IPS DF 4.7 (cell line): Measurements from ENCODE around the gene HSD17B7.
"Not testable (repeated sequence)": the region's sequence is repeated elsewhere in the genome, so short reads cannot be mapped to it uniquely, and the experiment has no call there.

Source experiments
- DNase-seq: peaks from one replicate; pipeline ENCODE4 v3.0.0-alpha.2; 2013; ENCODE audit warnings: low spot score; ENCODE audit errors: extremely low read depth

HSD17B7 gene

DNA sequence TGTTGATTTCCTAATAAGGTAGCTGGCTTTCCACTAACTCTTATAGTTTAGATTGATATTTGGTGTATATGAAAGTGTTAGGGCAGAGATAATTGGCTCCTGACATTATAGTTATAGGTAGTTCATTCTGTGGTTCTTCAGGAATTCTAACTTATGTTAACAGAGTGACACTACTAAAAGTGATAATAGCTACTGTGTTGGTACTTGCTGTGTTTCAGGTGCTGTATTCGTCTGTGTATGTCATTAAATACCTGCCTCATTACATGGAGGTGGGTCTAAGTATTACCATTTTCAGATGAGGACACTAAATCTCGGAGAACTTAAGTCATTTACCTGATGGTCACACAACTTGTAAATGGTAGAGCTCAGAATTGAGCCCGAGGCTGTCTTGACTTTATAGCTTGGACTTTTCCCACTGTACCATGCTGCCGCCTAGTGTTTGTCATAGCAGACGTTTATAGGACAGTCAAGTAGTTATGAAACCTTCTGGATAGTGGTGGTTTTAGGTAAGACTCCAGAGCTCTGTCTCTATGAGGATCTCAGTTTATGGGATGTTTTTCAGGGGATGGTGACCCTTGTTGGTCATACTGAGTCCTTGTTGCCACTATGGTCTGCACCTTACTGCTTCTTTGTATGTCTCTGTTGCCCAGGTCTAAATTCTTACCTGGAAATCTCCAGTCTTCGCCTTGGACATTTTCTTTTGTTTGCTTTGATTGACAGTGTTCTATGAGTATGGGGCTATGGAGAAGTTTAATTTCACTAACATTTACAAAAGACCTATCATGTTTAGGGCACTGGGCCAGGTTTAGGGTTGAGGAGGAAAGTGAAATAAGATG is 9.7 kb downstream of the HSD17B7 start:
- not testable (repeated sequence) for DNase-seq

DNA sequence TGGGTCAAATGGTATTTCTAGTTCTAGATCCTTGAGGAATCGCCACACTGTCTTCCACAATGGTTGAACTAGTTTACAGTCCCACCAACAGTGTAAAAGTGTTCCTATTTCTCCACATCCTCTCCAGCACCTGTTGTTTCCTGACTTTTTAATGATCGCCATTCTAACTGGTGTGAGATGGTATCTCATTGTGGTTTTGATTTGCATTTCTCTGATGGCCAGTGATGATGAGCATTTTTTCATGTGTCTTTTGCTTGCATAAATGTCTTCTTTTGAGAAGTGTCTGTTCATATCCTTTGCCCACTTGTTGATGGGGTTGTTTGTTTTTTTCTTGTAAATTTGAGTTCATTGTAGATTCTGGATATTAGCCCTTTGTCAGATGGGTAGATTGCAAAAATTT is 17.0 kb downstream of the HSD17B7 start:
- not testable (repeated sequence) for DNase-seq

DNA sequence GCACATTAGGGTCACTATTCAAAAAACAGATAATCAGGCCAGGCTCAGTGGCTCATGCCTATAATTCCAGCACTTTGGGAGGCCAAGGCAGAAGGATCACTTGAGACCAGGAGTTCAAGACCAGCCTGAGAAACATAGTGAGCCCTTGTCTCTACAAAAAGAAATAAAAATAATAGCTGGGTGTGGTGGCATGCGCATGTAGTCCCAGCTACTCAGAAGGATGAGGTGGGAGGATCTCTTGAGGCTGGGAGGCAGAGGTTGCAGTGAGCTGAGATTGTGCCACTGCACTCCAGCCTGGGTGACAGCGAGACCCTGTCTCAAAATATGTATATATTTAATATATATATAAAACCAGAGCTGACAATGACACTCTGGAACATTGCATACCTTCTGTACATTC is 21.9 kb downstream of the HSD17B7 start:
- DNase-seq, result not testable (repeated sequence)

DNA sequence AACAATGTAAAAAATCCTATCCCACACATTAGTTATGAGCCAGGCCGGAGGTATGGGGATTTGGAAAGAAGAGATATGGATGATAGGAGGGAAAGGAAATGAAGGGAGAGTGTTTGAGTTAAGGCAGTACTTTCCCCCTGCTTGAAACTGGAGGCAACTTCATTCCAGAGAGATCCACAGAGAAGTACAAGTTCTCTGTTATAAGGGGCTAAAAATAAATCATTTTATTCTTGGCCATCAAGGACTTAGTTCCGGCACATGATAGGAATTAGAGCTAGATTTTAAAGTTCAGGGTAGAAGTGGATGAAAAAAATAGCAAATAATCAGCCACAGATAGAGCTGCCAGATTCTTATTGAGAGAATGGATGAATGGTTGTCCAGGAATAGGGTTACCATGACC is 27.6 kb downstream of the HSD17B7 start:
- not testable (repeated sequence) for DNase-seq

DNA sequence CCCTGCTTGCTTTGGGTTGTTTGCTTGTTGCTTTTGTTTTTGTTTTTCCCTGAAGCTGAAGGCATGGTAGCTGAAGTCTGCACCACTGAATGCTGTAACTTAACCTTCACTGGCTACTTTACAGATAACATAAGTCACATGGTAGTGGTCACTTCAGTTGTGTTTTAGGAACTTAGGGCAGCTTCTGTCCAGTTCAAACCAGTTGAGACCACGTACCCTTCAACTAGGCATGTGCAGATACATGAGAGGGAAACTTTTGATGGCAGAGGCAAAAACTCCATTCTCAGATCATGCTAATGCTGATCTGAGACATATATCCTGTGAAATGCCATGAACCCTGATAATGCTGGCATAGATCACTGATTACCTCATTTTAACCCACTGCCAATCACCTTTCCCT is 28.2 kb downstream of the HSD17B7 start:
- not testable (repeated sequence) for DNase-seq

DNA sequence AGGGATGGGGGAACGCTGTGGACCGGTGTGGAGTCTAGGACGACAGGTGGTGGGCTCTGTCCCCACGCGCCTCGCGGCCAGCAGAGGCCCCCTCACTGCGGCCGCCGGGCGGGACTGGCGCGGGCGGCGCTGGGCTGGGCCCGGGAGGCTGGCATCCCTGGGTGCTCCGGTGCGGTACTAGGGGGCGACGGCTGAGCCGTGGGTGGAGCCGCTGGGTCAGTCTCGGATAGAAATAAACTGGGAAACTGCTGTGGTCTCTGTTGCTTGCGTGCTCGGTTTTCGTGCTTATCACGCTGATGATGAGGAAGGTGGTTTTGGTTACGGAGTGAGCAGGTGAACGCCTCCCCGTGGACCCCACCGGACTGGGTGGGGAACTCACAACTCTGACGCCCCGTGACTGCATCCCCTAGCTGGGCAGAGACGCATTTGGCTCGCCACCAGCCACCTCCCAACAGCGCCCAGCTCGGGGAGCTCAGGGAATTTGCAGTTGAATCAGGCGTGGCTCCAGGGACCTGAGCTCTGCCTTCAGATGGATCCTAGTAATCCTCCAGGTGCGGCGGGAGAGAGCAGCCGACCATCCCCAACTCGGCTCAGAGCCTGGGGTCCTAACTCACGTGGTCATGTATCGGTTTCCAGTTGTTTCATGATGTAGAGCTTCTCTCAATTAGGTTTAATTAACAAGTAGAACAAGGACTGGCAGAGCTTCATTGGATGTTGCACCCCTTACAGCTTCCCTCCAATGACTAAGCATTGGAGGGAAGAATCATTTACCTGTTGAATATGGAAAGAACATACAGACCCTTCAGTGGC is 32.1 kb downstream of the HSD17B7 start:
- DNase-seq, result peak; percentile 44

DNA sequence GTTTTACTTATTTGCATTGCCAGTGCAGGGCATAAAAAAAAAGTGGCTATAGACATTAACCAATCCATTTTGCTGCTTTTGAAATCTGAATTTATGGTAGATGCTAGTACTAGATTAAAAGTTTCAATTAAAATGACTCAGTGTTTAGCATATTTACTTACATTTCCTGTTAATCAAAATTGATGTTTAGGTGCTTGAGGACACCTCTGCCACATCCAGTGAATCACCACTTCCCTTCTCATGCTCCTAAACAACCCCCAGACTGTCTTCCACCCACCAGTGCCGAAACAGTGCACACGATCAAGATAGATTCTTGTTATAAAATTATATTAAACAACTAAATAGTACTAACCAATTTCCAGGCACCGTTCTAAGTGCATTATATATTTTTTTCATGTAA is 32.7 kb downstream of the HSD17B7 start:
- DNase-seq, result no peak

DNA sequence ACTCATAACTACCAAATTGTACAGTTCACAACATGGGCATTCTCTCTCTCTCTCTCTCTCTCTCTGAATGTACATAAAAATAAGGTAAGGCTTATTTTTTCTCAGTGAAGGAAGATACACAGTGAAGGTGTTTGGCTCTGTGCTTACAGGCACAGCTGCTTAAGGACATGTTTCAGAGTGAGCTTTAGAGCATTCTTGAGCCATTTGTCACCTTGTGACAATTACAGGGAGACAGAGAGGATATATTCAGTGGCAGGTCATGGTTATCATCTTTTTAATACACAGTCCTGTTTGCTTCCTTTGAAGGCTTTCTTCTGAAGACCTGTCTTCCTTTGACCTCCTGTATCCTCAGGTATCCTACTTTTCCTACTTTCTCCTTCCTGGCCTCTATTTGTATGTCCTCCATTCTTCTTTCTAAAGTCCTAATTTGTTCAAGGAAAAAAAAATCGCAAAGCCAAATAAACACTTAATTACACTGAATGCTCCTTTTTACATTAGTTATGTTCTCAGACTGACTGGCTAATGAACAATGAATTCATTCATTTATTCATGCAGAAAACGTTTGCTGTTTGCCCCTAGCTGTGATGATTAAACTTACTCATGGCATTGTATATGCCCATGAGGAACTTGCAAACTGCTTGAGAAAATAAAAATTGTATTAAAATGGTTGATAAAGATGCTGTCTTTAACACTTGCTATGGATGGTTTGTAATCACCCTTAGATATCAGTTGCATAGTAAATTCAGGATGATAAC is 33.4 kb downstream of the HSD17B7 start:
- no peak for DNase-seq

DNA sequence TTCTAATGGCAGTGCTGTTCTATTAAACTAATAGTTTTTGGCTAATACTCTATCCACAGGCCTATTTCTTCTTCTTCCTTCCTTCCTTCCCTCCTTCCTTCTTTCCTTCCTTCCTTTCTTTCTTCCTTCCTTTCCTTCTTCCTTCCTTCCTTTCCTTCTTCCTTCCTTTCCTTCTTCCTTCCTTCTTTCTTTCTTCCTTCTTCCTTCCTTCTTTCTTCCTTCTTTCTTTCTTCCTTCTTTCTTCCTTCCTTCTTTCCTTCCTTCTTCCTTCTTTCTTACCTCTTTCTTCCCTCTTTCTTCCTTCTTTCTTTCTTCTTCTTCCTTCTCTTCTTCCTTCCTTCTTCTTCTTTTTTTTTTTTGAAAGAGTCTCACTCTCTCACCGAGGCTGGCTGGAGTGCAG is 38.8 kb downstream of the HSD17B7 start:
- DNase-seq, result no peak

DNA sequence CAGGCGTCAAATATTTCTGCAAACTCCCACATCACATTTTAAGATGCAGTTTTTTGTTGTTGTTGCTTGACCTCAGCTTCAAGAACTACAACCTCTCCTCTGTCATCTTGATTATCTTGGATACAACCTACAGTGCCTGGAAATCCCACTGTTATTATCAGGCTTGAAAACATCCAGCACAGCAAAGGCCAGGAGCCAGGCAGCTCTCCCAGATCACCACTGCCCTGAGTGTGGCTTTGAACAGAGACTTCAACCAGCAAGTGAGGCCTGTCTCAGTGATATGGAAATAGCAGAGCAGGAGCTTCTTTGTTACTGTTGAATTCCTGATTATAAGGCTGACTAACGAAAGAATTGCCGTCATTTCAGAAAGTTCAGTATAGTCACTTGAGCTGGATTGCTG is 42.0 kb downstream of the HSD17B7 start:
- no peak for DNase-seq

DNA sequence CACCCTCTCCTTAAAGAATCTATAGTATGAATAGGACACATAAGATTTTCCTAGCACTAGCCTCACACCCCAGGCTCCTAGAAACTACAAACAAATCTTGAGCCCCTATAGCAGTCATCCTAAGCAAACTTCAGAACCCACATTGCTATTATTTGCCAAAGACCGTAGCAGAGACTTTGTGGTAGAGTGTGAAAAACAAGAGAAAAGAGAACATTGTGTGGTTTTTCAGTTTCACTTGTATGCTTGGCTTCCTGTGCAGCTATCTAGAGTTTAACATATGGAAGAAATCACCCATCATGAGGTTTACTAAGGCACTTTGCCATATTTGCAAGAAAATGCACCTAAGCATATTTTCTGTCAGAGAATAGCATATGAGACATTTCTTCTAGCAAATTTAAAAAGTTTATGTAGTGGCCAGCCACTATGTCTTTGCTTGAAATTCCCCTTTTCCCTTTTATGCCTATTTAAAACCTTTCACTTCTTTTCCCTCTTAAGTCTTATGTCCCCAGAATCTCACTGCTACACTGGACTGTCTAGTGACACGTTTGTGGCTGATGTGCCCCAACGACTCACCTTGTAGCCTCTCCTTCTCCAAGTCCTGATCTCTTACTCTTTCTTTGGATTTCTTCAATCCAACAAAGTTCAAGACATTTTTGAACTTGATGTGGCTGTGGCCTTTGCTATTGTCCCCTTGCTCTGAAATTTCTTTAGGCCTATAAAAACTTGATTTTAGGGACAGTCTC is 44.8 kb downstream of the HSD17B7 start:
- no peak for DNase-seq

DNA sequence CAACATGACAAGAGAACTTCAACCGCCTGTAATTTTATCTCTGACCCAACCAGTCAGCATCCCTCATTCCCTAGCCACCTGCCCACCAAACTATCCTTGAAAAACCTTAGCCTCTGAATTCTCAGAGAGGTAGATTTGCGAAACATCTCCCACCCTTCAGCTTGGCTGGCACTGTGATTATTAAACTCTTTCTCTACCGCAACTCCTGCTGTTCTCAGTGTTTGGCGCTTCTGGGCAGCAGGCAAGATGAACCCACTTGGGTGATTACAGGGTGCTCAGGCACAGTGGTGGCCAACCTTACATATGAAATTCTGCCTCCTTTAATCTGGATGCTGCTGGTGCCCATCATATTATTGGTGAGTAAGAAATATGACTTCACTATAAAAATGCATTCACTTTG is 48.4 kb downstream of the HSD17B7 start:
- no peak for DNase-seq

DNA sequence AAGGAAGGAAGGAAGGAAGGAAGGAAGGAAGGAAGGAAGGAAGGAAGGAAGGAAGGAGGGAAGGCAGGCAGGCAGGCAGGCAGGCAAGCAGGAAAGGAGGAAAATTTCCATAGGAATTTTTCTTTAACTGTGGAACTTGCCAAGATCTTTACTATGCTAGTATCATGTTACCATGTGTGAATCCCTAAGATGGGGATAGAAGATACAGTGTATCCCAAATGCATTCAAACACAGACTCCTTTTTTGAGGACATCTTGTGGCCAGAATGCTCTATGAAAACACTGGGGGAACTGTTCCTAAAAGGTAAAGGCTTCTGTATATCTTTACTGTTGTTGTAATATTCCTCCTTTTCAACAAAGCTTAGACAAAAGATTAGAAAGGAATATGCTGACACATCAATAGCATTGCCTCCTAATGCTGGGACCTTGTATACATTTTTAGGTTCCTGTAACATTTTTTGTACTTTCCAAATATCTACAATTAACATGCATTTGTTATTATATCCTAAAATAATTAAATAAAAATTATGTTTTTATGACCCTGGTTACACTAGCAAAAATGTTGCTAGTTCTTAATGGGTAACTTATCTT is 49.8 kb downstream of the HSD17B7 start:
- DNase-seq, result no peak

DNA sequence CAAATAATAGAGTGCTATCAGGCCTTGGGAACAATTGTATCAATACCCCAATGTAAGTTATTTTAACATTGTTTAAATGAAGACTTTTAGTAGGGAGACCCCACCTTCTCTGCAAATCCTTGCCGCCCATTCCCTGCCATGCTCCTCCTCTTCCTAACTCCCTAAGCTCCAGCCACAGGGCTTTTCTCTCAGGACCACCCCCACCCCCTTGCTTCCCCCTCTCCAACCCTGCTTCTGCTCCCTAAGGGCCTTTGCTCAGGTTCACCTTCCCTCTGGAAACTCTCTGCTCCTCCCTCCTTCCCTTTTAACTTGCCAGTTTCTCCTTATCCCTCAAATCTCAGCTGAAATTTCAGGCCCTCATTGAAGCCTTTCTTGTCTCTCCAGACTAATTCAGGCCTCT is 53.7 kb downstream of the HSD17B7 start:
- DNase-seq, result no peak

DNA sequence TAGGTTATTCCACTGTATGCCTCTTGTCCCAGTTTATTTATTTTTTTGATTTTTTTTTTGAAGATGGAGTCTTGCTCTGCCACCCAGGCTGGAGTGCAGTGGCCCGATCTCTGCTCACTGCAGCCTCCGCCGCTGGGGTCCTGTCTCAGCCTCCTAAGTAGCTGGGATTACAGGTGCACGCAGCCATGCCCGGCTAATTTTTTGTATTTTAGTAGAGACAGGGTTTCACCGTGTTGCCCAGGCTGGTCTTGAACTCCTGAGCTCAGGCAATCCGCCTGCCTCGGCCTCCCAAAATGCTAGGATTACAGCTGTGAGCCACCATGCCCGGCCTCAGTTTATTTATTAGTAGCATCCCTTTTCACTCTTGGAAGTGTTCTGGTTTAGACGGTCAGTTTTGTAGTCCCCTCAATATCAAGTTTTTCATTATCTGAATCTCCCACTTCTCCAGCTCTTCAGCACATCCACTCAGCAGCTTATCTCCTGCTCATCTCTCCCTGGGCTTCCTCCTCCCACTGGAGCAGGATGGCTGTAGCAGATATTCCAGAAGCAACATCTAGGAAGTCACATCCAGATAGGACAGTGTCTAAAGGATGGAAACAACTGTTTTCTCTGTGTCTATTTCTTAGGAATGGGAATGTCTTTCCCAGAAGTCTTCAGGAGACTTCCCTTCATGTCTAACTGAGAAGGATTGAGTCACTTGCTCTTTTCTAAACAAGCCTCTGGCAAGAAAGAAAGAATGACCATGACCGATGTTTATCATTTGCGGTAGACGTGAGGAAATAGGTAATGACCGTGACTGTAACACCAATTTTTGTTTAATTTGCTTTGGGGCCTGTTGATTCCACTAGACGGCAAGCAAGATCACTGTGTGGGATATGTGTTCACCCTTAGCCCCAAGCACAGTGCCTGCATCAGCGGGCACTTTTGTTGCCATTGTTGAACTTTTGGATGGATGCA is 56.0 kb downstream of the HSD17B7 start:
- no peak for DNase-seq

DNA sequence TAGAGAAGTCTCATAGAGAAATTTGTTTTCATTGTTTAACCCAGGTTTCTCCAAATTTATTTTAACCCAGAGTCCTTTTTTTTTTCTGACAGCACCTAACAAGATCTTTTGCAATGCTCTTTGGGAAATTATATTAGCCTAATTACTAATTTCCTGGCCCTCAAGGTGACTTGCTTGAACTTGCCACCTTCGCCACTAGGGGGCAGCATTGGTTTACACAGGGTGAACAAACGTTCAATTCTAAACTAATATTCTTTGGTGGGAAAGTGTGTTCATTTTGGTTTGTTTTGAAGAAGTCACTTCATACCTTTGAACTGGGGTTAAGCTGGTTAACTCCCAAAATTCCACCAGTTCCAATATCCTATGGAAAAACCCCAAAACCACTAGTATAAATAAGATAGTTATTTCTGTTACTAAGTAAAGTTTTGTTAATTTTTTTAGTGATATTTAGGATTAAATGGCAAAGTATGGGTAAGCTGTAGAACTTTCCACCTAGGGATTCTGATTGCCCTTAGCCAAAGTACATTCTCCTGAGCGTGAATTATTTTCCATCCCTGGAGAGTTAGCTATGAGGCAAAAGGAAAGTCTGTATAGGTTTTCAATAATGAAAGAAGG is 57.4 kb downstream of the HSD17B7 start:
- no peak for DNase-seq

DNA sequence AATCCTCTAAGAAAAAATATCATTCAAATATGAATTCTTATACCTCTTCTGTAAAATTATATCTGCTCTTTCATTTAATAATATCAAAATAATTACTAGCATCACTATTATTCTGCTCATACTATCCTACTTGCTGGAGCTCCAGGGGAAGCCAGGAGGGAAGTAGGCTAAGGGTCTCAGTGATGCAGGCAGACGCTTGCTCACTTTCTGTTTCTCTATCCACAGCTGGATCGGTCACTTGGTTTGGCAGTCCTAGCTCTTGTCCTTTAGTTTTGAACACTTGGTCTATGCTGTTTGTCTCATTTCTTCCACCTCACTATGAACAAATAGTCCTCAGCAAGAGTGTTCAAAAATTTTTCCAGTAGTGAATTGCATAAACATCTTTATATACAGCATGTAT is 59.2 kb downstream of the HSD17B7 start:
- no peak for DNase-seq

DNA sequence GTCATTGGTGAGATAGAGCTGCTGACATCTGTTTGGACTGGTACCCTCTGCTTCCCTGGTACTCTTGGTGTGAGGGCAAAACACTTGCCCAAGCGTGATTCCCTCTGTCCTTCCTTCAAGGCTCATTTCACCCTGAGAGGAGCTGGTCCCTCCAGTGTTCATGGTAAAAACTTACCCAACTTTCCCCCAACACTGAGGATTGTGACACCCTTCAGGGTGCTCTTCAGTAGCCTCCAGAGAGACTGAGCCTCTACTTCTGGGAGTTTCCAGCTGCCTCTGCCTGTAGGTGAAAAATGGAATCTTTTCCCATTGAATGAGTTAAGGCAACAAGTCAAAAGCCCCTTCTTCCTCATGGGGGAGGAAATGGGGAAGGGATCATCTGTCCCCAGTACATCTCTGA is 60.8 kb downstream of the HSD17B7 start:
- no peak for DNase-seq

DNA sequence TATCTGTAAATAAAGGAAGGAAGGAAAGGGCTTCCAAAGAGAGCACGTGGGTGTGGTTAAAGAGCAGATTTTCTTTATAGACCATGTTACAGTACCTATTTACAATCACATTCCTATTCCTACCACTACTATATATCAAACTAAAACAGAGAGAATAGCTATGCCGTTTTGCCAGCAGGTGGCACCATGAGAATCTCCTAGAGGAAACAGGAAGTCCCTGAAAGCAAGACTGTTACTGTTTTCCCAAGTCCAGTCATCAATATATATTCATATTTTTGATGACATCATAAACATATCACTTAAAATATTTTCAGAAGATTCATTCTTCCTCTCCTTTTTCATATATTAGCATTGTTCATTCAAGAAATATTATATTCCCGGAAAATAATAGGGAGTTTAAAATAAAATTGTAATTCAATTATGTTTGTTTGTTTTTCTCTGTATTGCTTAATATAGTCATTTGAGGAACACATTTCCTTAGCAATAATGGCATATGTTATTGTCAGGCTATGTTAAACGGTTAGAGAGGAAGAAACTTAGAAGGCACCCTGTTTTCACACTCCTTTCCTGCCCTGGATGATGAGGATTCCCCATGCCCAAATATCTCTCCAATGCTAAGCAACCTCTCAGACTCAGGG is 63.9 kb downstream of the HSD17B7 start:
- peak; percentile 41 for DNase-seq
